ENCODE data around the gene MAGED1.

The MAGED1 gene

GRCh38 chrX:51891821-51892551, 1.4 kb upstream of the MAGED1 start:
- H3K27me3 ChIP-seq (ENCODE audit: insufficient read depth, low read length, poor library complexity) = no peaks in the 10 kb centered on the region
- DNase-seq = no peak
- TF ChIP-seq, protein P1, sequence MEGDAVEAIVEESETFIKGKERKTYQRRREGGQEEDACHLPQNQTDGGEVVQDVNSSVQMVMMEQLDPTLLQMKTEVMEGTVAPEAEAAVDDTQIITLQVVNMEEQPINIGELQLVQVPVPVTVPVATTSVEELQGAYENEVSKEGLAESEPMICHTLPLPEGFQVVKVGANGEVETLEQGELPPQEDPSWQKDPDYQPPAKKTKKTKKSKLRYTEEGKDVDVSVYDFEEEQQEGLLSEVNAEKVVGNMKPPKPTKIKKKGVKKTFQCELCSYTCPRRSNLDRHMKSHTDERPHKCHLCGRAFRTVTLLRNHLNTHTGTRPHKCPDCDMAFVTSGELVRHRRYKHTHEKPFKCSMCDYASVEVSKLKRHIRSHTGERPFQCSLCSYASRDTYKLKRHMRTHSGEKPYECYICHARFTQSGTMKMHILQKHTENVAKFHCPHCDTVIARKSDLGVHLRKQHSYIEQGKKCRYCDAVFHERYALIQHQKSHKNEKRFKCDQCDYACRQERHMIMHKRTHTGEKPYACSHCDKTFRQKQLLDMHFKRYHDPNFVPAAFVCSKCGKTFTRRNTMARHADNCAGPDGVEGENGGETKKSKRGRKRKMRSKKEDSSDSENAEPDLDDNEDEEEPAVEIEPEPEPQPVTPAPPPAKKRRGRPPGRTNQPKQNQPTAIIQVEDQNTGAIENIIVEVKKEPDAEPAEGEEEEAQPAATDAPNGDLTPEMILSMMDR (IDR thresholded peaks at IDR 0.05; ENCODE audit: borderline replicate concordance, extremely low read depth, low read length, poor library complexity, severe bottlenecking) = no peak
- TF ChIP-seq EZH2 (IDR thresholded peaks at IDR 0.05; ENCODE audit: borderline replicate concordance, low read depth, low read length, severe bottlenecking) = no peak
- peak overlapping the region; percentile 72 for H3K4me2 ChIP-seq (ENCODE audit: insufficient read depth, low read length)
- H4K20me1 ChIP-seq (ENCODE audit: insufficient read depth, low read length) = no peaks in the 10 kb centered on the region
- no peaks in the 10 kb centered on the region for H3K9me3 ChIP-seq (ENCODE audit: insufficient read depth, low read length, severe bottlenecking)
- H3K36me3 ChIP-seq (ENCODE audit: insufficient read depth, low read length) = peaks cover 18% of the 10 kb centered on the region
- peak overlapping the region in 1 of 2 experiments; percentile 71; a peak in 1 of 4 replicates for H3K4me3 ChIP-seq (ENCODE audit: low read depth in 1 of 2, low read length in 2 of 2)
- H3K79me2 ChIP-seq (ENCODE audit: insufficient read depth, low read length) = peaks cover 37% of the 10 kb centered on the region
- H3K27ac ChIP-seq (ENCODE audit: low read length) = peak overlapping the region; percentile 96
- ATAC-seq (ENCODE audit: insufficient read depth, low read depth) = no peak
- peak overlapping the region; percentile 65 for H3K9ac ChIP-seq (ENCODE audit: low read depth, low read length)
- peak overlapping the region; percentile 84 for H2AFZ ChIP-seq (ENCODE audit: low read depth, low read length)
- H3K4me1 ChIP-seq (ENCODE audit: insufficient read depth, low read length) = peaks cover 33% of the 10 kb centered on the region

DNA sequence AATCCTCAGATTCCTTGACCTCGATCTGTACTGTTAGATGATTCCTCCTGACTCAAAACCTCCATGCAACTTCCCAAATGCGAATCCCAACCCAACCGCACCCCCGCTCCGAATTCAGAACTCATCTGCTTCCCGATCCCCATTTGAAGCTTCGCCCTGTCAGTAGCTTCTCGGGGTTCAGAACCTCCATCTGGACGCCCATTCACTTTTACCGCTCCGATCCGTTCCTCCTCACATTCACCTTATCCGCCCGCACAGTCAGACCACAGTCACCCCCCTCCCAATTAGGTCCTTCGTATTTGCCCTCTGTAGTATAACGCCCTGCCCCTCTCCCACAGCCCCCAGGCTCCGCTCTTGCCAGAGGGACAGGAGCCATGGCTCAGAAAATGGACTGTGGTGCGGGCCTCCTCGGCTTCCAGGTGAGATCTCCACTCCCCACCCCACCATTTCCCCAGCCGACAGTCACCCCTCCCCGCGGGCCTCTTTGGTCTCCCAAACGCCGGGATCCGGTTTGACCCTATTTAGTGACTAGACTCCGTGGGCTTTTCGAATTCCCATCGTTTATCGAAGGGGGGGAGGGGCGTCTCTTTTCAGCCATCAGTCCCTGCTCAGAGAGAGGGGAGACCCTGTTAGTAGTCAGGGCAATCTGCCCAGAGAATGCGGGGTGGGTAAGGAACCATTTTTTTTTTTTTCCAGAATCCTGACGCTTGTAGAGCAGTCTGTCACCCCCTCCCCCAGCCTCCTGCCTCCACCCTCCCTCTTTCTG, 691 bp downstream of the MAGED1 start:
- DNase-seq (peak; percentile 57), ATAC-seq (ENCODE audit: insufficient read depth, low read depth) (peak; percentile 13; the same call in 2 of the 3 replicates)
- no peaks in the 10 kb centered on the region for H3K27me3 ChIP-seq (ENCODE audit: insufficient read depth, low read length, poor library complexity)
- peak overlapping the region; percentile 86 for H3K27ac ChIP-seq (ENCODE audit: low read length)
- no peaks in the 10 kb centered on the region for H4K20me1 ChIP-seq (ENCODE audit: insufficient read depth, low read length)
- H3K9me3 ChIP-seq (ENCODE audit: insufficient read depth, low read length, severe bottlenecking) = no peaks in the 10 kb centered on the region
- H3K4me3 ChIP-seq (ENCODE audit: low read depth in 1 of 2, low read length in 2 of 2) = peak overlapping the region; percentile 62 to 85
- H3K4me2 ChIP-seq (ENCODE audit: insufficient read depth, low read length) = peak overlapping the region; percentile 70
- peak overlapping the region; percentile 82 for H3K9ac ChIP-seq (ENCODE audit: low read depth, low read length)
- peaks cover 37% of the 10 kb centered on the region for H3K79me2 ChIP-seq (ENCODE audit: insufficient read depth, low read length)
- H3K36me3 ChIP-seq (ENCODE audit: insufficient read depth, low read length) = peaks cover 34% of the 10 kb centered on the region
- H2AFZ ChIP-seq (ENCODE audit: low read depth, low read length) = peak overlapping the region; percentile 67
- TF ChIP-seq, protein P1 (IDR thresholded peaks at IDR 0.05; ENCODE audit: borderline replicate concordance, extremely low read depth, low read length, poor library complexity, severe bottlenecking) = no peak
- no peak for TF ChIP-seq EZH2 (IDR thresholded peaks at IDR 0.05; ENCODE audit: borderline replicate concordance, low read depth, low read length, severe bottlenecking)
- H3K4me1 ChIP-seq (ENCODE audit: insufficient read depth, low read length) = peaks cover 33% of the 10 kb centered on the region

DNA sequence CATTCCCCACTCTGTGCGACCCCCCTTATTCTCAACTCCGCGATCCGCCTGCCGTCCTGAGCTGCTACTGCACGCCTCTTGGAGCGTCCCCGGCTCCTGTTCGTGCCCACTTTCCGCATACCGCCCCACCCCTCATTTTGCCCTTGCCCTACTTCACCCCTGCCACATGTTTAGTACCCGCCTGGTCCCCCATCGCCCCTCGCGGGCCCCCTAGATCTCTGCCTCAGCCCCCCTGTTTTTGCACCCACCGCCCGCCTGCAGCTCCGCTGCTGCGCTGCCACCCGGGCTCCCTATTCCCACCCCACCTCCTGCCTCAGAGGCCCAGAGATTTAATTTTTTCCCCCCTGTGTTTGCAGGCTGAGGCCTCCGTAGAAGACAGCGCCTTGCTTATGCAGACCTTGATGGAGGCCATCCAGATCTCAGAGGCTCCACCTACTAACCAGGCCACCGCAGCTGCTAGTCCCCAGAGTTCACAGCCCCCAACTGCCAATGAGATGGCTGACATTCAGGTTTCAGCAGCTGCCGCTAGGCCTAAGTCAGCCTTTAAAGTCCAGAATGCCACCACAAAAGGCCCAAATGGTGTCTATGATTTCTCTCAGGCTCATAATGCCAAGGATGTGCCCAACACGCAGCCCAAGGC, 1.4 kb downstream of the MAGED1 start:
- no peaks in the 10 kb centered on the region for H4K20me1 ChIP-seq (ENCODE audit: insufficient read depth, low read length)
- TF ChIP-seq, protein P1 (IDR thresholded peaks at IDR 0.05; ENCODE audit: borderline replicate concordance, extremely low read depth, low read length, poor library complexity, severe bottlenecking) = peak; percentile 3
- no peak for TF ChIP-seq EZH2 (IDR thresholded peaks at IDR 0.05; ENCODE audit: borderline replicate concordance, low read depth, low read length, severe bottlenecking)
- H3K4me3 ChIP-seq (ENCODE audit: low read depth in 1 of 2, low read length in 2 of 2) = peak overlapping the region; percentile 62 to 85; a peak in 3 of 4 replicates
- no peaks in the 10 kb centered on the region for H3K27me3 ChIP-seq (ENCODE audit: insufficient read depth, low read length, poor library complexity)
- H2AFZ ChIP-seq (ENCODE audit: low read depth, low read length) = peak overlapping the region; percentile 67
- peaks cover 37% of the 10 kb centered on the region for H3K79me2 ChIP-seq (ENCODE audit: insufficient read depth, low read length)
- H3K4me1 ChIP-seq (ENCODE audit: insufficient read depth, low read length) = peaks cover 33% of the 10 kb centered on the region
- peak overlapping the region; percentile 82 for H3K9ac ChIP-seq (ENCODE audit: low read depth, low read length)
- peak; percentile 75 for ATAC-seq (ENCODE audit: insufficient read depth, low read depth)
- peak overlapping the region; percentile 70 for H3K4me2 ChIP-seq (ENCODE audit: insufficient read depth, low read length)
- DNase-seq = peak; percentile 79
- peaks cover 41% of the 10 kb centered on the region for H3K36me3 ChIP-seq (ENCODE audit: insufficient read depth, low read length)
- H3K27ac ChIP-seq (ENCODE audit: low read length) = peak overlapping the region; percentile 86
- H3K9me3 ChIP-seq (ENCODE audit: insufficient read depth, low read length, severe bottlenecking) = no peaks in the 10 kb centered on the region

Data from DND-41 (cell line).